HG03095 (cell line): Measurements from ENCODE around the gene CSRP1.
A peak's percentile ranks its signal among the peaks of the same experiment; 100 is the strongest.

Experiments used
- ATAC-seq: cut with Tn5 transposase; IDR thresholded peaks from one replicate; pipeline ENCODE4 v1.9.1; 2021; ENCODE audit warnings: moderate library complexity; ENCODE audit not compliant: unreplicated experiment

The CSRP1 gene

GRCh38 chr1:201513498-201514243, 6.7 kb upstream of the CSRP1 start:
- no peak for ATAC-seq

GRCh38 chr1:201511941-201512539, 5.1 kb upstream of the CSRP1 start:
- ATAC-seq = peak; percentile 48

GRCh38 chr1:201511396-201511940, 4.5 kb upstream of the CSRP1 start:
- ATAC-seq = no peak

- no peak for ATAC-seq
Observed at GRCh38 chr1:201510734-201511133, 3.8 kb upstream of the CSRP1 start.

- no peak for ATAC-seq
Observed at GRCh38 chr1:201509601-201510374, 2.9 kb upstream of the CSRP1 start.

GRCh38 chr1:201508809-201509208, 1.9 kb upstream of the CSRP1 start:
- ATAC-seq = no peak

- ATAC-seq = no peak
Observed at GRCh38 chr1:201507360-201507675, 395 bp upstream of the CSRP1 start.

- no peak for ATAC-seq
Observed at GRCh38 chr1:201506092-201506491, 831 bp downstream of the CSRP1 start.

- no peak for ATAC-seq
Observed at GRCh38 chr1:201505503-201505890, 1.4 kb downstream of the CSRP1 start.

- no peak for ATAC-seq
Observed at GRCh38 chr1:201504799-201505502, 2.0 kb downstream of the CSRP1 start.

- ATAC-seq = no peak
Observed at GRCh38 chr1:201504179-201504631, 2.7 kb downstream of the CSRP1 start.

GRCh38 chr1:201503397-201504176, 3.3 kb downstream of the CSRP1 start:
- no peak for ATAC-seq

- ATAC-seq = no peak
Observed at GRCh38 chr1:201502511-201502857, 4.4 kb downstream of the CSRP1 start.

GRCh38 chr1:201501812-201502510, 5.0 kb downstream of the CSRP1 start:
- ATAC-seq = no peak

- no peak for ATAC-seq
Observed at GRCh38 chr1:201501144-201501543, 5.8 kb downstream of the CSRP1 start.

- ATAC-seq = no peak
Observed at GRCh38 chr1:201500670-201501120, 6.2 kb downstream of the CSRP1 start.

- no peak for ATAC-seq
Observed at GRCh38 chr1:201499795-201500669, 6.9 kb downstream of the CSRP1 start.

GRCh38 chr1:201499191-201499590, 7.7 kb downstream of the CSRP1 start:
- no peak for ATAC-seq

GRCh38 chr1:201498621-201499020, 8.3 kb downstream of the CSRP1 start:
- ATAC-seq = no peak
